SK-N-DZ (cell line): Measurements from ENCODE around the gene PKHD1.

Experiments
- DNase-seq: peaks from one replicate; pipeline ENCODE4 v3.0.0-alpha.2; 2015; ENCODE audit warnings: low spot score

The PKHD1 gene

GRCh38 chr6:52103623-52104022 lies 16.2 kb upstream of the PKHD1 start:
- no peak for DNase-seq

- DNase-seq = no peak
Observed at GRCh38 chr6:52102405-52102804, 15.0 kb upstream of the PKHD1 start.

- no peak for DNase-seq
Observed at GRCh38 chr6:52098721-52099120, 11.3 kb upstream of the PKHD1 start.

DNA sequence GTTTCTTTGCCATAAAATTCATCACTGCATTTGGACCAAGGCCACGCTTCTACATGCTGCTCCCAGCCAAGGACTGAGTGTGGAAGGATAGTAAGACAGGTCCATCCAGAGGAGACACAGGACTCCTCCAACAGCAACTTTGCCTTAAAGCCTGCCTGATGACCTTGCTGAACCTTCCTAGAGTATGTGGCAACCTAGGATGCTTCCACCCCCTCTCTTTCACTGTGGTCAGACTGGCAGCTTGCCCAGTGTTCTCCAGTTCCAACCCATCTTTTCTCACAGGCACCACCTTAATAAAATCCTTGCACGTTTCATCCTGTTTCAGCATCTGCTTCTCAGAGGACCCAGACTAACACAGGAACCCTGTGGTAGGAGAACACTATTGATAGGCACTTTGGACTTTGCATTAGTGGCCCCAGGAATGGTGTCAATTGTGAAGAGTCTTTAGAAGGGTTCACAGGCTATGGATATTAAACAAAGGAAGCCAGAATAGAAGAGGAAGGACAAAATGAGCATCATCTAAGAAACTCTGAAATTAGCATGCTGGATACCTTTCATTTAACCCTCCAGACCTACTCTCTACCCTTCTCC lies 2.4 kb upstream of the PKHD1 start:
- DNase-seq = no peak

- no peak for DNase-seq
Observed at GRCh38 chr6:52086741-52087140, 672 bp downstream of the PKHD1 start.

- DNase-seq = no peak
Observed at GRCh38 chr6:52081237-52081636, 6.2 kb downstream of the PKHD1 start.

- DNase-seq = no peak
Observed at GRCh38 chr6:52077961-52078625, 9.3 kb downstream of the PKHD1 start.

DNA sequence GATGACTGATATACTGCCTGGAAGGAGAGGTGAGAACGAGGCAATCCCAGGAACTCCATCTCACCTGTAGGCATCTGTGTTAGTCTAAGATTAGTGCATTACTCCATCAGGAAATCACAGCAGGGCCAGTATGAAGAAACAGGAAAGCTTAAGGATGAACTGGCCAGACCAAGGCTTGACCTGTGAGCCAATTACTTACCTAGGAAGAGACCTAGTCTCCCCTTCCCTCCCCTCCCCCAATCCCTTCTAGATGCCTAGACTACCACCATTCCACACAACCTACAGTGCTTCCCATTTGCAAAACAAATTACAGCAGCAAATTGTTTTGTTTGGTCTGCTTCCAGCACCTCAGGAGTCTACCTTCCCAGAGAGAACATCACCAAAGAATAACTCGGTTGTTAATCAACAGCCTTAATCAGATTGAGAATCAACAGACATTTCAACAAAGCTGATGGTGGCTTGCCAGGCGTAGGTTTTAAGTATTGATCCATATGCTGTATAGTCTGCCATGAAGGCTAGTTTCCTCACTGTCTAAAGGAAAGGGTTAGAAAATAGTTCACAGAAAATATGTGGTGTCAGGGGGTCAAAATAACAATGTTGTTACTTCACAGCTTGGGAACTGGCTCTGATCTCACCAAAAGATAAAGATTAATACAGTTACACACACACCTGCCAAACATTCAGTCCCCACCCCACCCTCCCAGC lies 10.1 kb downstream of the PKHD1 start:
- peak; percentile 18 for DNase-seq

- no peak for DNase-seq
Observed at GRCh38 chr6:52076791-52077179, 10.6 kb downstream of the PKHD1 start.

GRCh38 chr6:52074716-52075115 lies 12.7 kb downstream of the PKHD1 start:
- no peak for DNase-seq

DNA sequence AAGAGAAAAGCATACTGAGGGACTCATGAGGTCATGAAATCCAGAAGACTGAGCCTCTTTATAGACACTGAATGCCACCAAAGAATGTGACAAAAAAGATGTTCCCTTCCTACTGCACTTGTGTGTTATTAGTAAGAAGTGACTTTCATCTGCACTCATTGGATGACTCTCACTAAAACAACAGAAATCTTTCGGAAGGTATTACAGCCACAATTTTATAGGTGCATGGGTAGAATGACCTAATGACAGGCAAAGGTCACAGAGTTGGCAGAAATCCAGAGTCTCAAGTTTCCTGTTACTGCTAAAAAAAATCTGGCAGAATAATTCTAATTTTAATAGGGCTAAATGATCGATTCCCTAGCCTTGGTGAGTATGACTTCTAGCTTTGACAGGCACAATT lies 13.3 kb downstream of the PKHD1 start:
- no peak for DNase-seq

DNA sequence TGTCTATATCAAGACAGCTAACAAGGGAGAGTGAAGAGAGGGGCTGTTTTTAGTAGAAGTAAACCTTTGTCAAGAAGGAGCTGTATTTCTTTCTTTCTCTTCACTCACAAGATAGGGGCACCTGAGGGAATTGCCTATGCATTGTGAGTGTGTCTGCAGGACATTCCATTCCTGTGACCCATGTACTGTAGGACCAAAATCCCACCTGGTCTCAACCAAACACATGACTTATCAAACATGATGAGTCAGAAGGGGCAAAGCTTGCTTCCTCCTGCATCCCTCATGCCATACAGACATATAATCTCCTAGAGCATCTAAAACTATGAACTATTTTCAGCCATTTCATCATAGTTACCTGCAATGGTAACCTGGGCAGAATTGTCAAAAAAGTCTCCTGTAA lies 21.8 kb downstream of the PKHD1 start:
- no peak for DNase-seq

DNA sequence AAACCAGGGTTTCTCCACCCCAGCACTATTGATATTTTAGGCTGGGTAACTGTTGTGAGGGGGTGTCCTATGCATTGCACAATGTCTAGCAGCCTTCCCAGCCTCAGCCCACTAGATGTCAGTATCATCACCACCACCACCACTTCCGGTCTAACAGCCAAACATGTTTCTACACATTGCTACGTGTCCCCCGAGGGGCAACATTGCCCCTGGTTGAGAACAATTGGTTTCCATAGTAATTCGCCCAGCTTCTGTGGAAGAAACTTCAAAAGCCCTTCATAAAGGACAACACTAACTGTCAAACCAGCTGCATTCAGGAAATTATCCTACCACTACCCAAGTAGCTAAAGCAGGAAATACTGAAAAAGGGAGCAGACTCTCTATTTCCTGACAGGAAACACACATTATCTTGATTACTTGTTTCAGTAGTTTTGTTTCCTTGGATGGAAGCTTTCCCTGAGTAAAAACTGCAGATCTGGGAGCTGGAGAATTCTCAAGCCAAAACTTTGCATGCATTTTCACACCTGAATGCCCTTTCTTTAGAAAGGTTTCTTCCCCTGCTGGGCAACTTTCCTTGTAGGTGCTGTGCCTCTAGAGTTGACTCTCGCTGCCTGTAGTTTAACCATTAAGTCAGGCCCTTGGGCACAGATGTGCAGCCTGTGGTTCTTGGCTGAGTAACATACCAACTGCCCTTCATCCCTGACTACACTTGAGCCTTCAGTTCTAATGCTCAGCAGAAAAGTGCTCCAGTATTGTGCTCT lies 23.6 kb downstream of the PKHD1 start:
- DNase-seq = peak; percentile 22

DNA sequence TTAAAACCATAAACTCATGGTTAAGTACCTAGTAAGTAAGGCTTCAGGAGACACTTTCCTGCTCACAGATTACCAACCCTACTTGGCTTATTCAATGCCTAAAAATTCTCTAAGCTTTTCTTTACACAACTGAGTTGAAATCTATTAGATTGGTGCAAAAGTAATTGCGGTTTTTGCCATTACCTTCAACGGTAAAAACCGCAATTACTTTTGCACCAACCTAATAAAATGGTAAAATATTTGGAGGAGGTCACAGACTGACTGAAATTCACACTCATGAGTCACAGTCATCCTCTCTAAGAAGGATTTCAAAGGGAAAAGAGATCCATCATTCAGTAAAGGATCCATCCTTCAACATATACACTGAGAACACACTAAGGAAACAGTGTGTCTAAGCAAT lies 25.9 kb downstream of the PKHD1 start:
- no peak for DNase-seq

- DNase-seq = no peak
Observed at GRCh38 chr6:52059821-52060220, 27.6 kb downstream of the PKHD1 start.

GRCh38 chr6:52055451-52055850 lies 32.0 kb downstream of the PKHD1 start:
- no peak for DNase-seq

DNA sequence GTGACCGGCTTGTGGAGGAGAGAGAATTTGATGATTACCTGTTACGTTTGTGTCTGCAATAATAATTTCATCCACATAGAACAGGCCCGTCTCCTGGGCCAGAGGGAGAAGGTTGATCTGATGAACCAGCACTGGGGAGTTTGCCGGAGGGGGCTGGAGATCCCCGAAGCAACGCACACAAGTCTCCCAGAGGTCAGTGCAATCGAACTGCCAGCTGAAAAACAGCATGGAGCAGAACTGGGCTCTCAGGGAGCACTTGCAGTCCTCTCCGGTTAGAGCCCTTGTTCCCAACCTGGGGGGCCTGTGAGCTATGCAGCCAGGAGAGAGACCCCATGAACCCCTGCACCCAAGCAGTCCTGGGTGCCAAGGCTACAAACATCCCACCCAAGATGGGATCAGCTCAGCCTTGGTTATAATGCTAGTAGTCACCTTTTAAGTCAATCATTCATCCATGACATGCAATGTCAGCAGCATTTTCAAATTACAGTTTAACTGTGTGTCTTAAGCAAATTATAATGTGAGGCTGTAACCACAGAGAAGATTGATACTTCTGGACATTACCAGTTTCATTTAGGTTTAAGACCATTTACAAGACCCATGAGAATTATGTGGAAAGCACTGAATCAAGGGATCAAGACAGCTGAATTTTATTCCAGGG lies 34.2 kb downstream of the PKHD1 start:
- DNase-seq = no peak

DNA sequence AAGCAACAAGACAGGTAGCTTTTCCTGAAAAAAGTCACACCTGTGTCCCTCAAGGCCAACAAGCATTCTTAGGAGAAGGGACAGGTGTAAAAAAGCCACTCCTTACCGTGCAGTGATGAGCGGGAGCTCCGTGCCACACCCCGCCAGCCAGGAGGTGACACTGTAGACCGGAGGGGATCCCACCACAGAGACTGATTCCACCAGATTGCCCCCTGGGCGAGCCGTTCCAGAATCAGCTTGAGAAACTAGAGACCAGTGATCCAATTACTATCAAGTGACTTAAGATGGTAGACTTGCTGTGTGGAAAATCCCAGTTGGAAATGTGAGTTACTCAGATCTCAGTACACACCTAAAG lies 37.4 kb downstream of the PKHD1 start:
- DNase-seq = no peak

GRCh38 chr6:52049252-52050050 lies 38.0 kb downstream of the PKHD1 start:
- DNase-seq = peak; percentile 56

GRCh38 chr6:52046456-52046855 lies 41.0 kb downstream of the PKHD1 start:
- DNase-seq = no peak

GRCh38 chr6:52045481-52045880 lies 41.9 kb downstream of the PKHD1 start:
- DNase-seq = no peak
